Neural cell (in vitro differentiated cells): ENCODE results near the gene CDK15.

Experiments used
- EZH2 ChIP-seq: fragments of 200-600, 300-800 bp; shearing (Covaris generic), sonication (generic); IDR thresholded peaks from 2 replicates; pipeline ENCODE4 v1.6.1; 2014; ENCODE audit warnings: antibody characterized with exemption, low read length, borderline replicate concordance, mild to moderate bottlenecking; ENCODE audit not compliant: insufficient read depth, poor library complexity, severe bottlenecking
- POLR2AphosphoS5 ChIP-seq: IDR thresholded peaks from 2 replicates; pipeline ENCODE4 v1.6.1; 2012
- RAD21 ChIP-seq: fragments of 450-650 bp; conservative IDR thresholded peaks from 2 replicates; pipeline ENCODE4 v1.6.1; 2014; ENCODE audit warnings: antibody characterized with exemption, mild to moderate bottlenecking, moderate library complexity
- REST ChIP-seq: IDR thresholded peaks from 2 replicates; pipeline ENCODE4 v1.6.1; 2012; ENCODE audit warnings: borderline replicate concordance
- TF ChIP-seq, protein P1 (sequence below): fragments of 450-650 bp; IDR thresholded peaks from 2 replicates; pipeline ENCODE4 v1.5.1; 2014; ENCODE audit warnings: antibody characterized with exemption, mild to moderate bottlenecking, moderate library complexity; ENCODE audit not compliant: poor library complexity, severe bottlenecking

DNA sequence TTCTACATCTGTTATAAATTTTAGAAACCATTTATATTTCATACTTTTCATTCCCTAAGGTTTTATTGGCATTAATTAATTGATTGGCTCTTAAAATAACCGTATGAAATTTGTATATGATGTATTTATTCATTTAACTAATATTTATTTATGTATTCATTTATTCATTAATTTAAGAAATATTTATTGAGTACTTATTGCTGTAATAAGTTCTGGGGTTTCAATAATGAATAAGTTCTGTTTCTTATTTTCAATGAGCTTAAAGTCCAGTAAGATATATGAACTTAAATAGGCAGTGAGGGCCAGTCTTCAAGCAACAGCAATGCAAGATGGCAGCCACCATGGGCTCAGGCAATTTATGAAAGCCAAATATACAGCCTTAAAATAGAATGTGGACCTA is 17.9 kb downstream of the CDK15 start:
- TF ChIP-seq, protein P1, sequence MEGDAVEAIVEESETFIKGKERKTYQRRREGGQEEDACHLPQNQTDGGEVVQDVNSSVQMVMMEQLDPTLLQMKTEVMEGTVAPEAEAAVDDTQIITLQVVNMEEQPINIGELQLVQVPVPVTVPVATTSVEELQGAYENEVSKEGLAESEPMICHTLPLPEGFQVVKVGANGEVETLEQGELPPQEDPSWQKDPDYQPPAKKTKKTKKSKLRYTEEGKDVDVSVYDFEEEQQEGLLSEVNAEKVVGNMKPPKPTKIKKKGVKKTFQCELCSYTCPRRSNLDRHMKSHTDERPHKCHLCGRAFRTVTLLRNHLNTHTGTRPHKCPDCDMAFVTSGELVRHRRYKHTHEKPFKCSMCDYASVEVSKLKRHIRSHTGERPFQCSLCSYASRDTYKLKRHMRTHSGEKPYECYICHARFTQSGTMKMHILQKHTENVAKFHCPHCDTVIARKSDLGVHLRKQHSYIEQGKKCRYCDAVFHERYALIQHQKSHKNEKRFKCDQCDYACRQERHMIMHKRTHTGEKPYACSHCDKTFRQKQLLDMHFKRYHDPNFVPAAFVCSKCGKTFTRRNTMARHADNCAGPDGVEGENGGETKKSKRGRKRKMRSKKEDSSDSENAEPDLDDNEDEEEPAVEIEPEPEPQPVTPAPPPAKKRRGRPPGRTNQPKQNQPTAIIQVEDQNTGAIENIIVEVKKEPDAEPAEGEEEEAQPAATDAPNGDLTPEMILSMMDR = no peak
- TF ChIP-seq POLR2AphosphoS5 (no peak), REST (no peak), EZH2 (no peak), RAD21 (no peak)
